Astrocyte of the cerebellum (primary cell): Measurements from ENCODE around the gene GAPDH.

ENCODE experiments used
- DNase-seq: peaks from one replicate; pipeline ENCODE4 v3.0.0-alpha.2; 2011; ENCODE audit warnings: low read depth
- H3K4me3 ChIP-seq: 2 replicates; pipeline ENCODE4 v1.5.1; 2011; ENCODE audit warnings: mild to moderate bottlenecking, low read depth, low read length, moderate library complexity
- in situ Hi-C: cut with HindIII; loops from 2 replicates; pipeline ENCODE4 v1.10.0; 2017; ENCODE audit warnings: low sequenced_read_pairs
- TF ChIP-seq, protein P1 (sequence below): IDR thresholded peaks from 2 replicates; pipeline ENCODE4 v1.5.1; 2012; ENCODE audit warnings: low read length, low read depth, moderate library complexity, mild to moderate bottlenecking; ENCODE audit errors: missing control alignments

The GAPDH gene

DNA sequence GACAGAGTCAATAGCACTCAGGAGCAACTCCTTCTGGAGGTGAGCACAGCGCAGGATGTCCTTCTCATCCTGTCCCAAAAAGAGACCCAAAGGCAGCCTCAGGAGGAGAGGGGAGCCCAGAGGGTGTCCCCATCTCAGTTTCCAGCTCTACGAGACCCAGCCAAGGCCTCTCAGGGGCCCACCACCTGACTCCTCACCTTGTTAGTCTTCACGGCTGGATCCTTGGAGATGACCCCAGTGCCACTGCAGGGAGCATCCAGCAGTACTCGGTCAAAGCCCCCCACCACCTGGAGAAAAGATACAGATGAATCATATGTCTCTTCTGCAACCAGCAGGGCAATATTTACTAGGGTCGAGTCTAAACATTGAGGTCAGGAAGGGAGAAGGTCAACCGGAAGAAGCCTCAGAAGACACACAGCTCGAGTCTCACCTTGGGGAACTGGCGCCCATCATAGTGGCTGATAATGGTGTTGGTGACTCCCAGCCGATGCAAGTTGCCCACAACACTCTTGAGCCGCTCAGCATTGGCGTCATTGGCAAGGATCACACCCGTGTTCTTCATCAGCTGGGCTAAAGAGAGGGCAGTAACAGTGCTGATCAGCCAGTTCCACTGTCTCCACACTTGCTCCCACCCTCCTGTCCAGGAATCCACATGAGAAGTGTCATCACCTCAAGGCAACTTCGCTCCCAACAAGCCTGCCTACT is 26.3 kb downstream of the GAPDH start:
- in situ Hi-C loops: no loop called here

DNA sequence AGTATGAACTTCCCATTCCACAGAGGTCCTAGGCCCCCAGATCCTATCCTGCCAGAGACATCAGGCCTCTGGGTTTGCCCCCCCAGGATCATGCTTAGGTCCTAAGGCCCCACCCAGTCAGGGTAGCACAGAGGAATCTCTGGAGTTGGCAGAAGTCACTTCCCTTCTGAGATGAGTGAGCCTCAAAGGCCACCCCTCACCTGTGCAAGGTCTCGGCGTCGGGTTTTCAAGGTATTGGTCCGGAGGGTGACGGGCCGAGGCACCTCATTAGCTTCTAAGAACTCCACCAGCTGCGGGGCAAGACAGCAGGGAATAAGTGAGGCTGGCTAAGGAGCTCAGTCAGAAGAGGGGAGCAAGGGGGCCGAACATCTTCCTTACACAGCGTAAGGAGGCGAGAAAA is 28.6 kb downstream of the GAPDH start:
- H3K4me3 ChIP-seq: no peak overlapping the region
- TF ChIP-seq, protein P1, sequence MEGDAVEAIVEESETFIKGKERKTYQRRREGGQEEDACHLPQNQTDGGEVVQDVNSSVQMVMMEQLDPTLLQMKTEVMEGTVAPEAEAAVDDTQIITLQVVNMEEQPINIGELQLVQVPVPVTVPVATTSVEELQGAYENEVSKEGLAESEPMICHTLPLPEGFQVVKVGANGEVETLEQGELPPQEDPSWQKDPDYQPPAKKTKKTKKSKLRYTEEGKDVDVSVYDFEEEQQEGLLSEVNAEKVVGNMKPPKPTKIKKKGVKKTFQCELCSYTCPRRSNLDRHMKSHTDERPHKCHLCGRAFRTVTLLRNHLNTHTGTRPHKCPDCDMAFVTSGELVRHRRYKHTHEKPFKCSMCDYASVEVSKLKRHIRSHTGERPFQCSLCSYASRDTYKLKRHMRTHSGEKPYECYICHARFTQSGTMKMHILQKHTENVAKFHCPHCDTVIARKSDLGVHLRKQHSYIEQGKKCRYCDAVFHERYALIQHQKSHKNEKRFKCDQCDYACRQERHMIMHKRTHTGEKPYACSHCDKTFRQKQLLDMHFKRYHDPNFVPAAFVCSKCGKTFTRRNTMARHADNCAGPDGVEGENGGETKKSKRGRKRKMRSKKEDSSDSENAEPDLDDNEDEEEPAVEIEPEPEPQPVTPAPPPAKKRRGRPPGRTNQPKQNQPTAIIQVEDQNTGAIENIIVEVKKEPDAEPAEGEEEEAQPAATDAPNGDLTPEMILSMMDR: no peak
- in situ Hi-C loops: no loop called here
- DNase-seq: no peak

More for the DNA sequence above, 26.3 kb downstream of the GAPDH start:
- DNase-seq: no peak
- TF ChIP-seq, protein P1: no peak
- H3K4me3 ChIP-seq: no peak overlapping the region

DNA sequence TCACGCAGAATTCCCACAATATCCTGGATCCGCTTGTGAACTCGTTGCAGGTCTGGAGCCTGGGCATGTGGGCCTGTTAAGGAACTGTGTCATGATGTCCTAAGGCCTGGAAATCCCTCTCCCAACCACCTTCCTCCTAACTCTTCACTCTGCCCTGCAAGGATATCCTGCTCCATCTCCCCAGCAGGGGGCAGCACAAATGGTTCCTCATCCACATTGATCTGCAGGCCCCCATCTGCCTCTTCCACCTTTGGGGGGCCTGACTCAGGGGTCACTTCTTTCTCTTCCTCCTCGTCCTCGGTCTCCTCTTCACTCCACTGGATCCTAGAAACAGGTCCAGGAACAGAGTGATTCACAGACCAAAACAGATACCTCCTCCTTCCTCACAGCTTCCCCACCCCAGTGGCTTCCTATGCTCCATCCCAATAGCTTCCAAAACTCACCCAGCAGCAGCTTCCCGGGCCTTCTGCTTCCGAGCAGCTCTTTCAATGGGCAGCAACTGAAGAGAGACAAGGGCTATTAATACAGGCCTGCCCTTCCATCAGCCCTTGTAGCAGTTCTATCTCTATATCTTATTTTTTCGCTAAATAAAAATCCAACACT is 29.2 kb downstream of the GAPDH start:
- no peak for DNase-seq
- in situ Hi-C loops: no loop called here
- TF ChIP-seq, protein P1: peak; percentile 86
- H3K4me3 ChIP-seq: no peak overlapping the region

DNA sequence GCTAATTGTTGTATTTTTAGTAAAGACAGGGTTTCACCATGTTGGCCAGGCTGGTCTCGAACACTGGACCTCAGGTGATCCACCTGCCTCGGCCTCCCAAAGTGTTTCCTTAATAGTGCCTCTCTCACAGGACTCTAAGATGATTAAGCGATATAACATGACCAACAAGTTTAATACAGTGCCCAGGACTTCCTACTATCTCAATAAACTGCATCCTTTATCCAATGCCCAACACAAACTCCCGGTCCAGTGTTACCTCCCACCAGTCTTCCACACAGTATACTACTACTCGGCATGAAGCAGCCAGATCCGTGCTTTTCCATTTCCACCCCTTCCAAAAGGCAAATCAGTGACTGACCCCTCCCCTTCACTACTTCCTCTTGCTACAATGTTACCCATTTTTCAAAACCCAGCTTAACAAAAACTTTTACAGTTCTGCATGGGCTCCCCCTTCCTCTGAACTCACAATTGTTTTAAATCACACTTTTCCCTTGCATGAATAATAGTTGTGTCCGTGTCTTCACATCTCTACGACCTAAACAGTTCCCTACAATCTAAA is 32.9 kb downstream of the GAPDH start:
- H3K4me3 ChIP-seq: peak overlapping the region; percentile 88
- in situ Hi-C loops: no loop called here
- TF ChIP-seq, protein P1: no peak
- no peak for DNase-seq

DNA sequence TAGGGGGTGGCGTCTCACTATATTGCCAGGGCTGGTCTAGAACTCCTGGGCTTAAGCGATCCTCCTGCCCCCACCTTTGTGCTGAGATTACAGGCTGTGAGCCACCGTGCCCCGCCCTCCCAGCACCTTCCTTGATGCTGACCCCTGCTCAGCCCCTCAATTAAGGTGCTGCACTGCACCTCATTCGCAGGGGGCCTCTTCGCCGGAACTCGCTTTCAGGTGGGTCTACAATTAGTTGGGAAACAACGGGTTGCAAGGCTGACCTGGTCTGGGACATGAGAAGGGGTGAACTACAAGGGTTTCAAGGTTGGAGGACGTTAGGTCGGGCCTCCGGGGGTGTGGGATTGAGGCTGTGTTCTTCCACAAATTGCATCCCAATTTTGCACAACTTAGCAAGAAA is 35.0 kb downstream of the GAPDH start:
- no peak for DNase-seq
- in situ Hi-C loops: no loop called here
- H3K4me3 ChIP-seq: no peak overlapping the region
- TF ChIP-seq, protein P1: no peak

DNA sequence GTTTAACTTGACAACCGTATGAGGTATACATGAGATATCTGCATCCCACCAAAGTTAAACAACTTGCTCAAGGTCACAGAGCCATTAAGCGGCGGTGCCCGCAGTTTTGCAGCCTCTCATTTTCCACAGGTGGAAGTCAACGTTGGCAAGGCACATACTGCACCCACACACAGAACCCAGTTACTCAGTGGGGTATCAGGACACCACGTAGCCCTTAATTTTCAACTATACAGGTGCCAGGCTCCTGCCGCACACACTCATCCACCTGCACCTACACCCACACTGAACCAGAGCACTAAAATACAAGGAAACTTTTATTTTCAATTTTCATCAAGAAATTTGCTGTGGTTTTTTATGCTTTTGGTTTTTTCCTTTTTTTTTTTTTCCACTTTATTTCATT is 35.5 kb downstream of the GAPDH start:
- DNase-seq: no peak
- in situ Hi-C loops: no loop called here
- TF ChIP-seq, protein P1: no peak
- H3K4me3 ChIP-seq: no peak overlapping the region
